Activated effector memory CD4-positive, alpha-beta T cell treated with anti-CD3 and anti-CD28 coated beads, Interleukin-2, amount 50 U/mL, for 16 hours (primary cell): Measurements from ENCODE around the gene RBL2.
A peak's percentile ranks its signal among the peaks of the same experiment; 100 is the strongest.
"Not testable (repeated sequence)": the region's sequence is repeated elsewhere in the genome, so short reads cannot be mapped to it uniquely, and the experiment has no call there.

Experiments used
- DNase-seq: peaks from one replicate; pipeline ENCODE4 v3.0.0-alpha.2; 2020

Gene RBL2, protein sequence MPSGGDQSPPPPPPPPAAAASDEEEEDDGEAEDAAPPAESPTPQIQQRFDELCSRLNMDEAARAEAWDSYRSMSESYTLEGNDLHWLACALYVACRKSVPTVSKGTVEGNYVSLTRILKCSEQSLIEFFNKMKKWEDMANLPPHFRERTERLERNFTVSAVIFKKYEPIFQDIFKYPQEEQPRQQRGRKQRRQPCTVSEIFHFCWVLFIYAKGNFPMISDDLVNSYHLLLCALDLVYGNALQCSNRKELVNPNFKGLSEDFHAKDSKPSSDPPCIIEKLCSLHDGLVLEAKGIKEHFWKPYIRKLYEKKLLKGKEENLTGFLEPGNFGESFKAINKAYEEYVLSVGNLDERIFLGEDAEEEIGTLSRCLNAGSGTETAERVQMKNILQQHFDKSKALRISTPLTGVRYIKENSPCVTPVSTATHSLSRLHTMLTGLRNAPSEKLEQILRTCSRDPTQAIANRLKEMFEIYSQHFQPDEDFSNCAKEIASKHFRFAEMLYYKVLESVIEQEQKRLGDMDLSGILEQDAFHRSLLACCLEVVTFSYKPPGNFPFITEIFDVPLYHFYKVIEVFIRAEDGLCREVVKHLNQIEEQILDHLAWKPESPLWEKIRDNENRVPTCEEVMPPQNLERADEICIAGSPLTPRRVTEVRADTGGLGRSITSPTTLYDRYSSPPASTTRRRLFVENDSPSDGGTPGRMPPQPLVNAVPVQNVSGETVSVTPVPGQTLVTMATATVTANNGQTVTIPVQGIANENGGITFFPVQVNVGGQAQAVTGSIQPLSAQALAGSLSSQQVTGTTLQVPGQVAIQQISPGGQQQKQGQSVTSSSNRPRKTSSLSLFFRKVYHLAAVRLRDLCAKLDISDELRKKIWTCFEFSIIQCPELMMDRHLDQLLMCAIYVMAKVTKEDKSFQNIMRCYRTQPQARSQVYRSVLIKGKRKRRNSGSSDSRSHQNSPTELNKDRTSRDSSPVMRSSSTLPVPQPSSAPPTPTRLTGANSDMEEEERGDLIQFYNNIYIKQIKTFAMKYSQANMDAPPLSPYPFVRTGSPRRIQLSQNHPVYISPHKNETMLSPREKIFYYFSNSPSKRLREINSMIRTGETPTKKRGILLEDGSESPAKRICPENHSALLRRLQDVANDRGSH

DNA sequence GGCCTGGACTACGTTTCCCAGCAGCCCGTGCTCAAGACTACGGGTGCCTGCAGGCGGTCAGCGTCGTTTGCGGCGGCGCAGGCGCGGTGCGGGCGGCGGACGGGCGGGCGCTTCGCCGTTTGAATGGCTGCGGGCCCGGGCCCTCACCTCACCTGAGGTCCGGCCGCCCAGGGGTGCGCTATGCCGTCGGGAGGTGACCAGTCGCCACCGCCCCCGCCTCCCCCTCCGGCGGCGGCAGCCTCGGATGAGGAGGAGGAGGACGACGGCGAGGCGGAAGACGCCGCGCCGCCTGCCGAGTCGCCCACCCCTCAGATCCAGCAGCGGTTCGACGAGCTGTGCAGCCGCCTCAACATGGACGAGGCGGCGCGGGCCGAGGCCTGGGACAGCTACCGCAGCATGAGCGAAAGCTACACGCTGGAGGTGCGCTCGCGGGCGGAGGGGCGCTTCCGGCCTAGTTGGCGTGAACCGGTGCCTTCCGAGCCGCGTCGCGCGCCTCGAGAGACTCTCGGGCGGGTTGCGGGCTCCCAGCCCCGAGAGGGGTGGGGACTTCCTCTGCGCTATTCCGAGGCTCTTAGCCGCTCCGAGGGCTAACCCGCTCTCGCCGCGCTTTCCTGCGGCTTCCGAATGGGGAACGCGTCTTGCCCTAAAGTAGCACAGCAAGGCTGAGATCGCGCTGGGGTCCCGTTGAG is at the start of gene RBL2:
RBL2 (plus strand) TSS at position 95 of the 689 bp plus-strand sequence; CDS start at position 181, 86 bp downstream.
- peak; percentile 94 for DNase-seq

DNA sequence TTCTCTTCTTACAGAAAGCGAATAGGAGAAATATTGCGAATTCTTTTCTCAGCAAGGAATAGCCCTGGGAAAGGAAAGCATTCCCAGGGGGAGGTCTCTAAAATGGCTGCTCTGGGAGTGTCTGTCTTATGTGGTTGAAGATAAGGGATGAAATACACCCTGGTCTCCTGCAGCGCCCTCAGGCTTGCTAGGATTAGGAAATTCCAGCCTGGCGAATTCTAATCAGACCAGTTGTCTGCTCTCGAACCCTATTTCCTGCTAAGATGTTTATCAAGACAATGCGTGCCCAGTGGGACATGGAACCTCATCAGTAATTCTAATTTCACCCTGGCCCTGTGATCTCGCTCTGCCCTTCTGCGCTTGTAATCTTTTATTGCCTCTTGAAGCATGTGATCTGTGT is 49.7 kb upstream of the RBL2 start:
- DNase-seq, result not testable (repeated sequence)

DNA sequence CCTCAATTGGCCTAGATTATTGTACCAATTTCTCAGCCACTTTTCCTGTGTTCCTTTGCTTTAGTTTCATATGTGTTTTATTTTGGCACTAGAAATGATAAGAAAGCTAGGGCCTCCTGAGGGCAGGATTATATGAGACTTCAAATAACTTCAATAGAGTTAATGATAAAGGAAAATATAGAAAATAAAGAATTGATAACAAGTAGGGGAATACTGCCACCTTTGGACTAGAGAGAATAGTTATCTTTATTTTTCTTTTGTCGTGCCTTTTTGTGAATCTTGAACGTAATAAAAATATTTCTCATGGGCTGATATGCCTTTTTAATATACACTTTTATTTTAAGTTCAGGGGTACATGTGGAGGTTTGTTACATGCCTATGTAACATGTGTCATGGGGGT is 29.3 kb upstream of the RBL2 start:
- no peak for DNase-seq

DNA sequence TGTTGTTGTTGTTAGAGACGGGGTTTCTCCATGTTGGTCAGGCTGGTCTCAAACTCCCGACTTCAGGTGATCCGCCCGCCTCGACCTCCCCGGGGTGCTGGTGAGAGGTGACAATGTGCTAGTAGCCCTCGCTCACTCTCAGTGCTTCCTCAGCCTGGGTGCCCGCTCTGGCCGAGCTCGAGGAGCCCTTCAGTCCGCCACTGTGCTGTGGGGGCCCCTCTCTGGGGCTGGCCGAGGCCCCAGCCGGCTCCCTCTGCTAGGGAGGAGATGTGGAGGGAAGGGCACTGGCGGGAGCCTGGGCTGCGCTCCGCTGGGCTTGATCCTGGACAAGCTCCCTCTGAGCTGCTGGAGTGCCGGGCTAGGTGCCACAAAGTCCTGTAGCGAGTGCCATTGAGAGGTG is 21.7 kb upstream of the RBL2 start:
- no peak for DNase-seq

DNA sequence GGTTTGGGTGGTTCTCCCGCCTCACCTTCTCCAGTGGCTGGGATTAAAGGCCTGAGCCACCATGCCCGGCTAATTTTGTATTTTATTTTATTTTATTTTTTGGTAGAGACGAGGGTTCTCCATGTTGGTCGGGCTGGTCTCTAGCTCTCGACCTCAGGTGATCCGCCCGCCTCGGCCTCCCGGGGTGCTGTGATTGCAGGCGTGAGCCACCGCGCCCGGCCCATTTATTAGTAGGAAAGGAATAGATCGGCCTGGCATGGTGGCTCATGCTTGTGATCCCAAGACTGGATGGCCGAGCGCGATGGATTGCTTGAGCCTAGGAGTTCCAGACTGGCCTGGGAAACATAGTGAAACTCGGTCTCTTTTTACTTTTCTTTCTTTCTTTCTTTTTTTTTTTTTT is 20.4 kb upstream of the RBL2 start:
- DNase-seq, result no peak

DNA sequence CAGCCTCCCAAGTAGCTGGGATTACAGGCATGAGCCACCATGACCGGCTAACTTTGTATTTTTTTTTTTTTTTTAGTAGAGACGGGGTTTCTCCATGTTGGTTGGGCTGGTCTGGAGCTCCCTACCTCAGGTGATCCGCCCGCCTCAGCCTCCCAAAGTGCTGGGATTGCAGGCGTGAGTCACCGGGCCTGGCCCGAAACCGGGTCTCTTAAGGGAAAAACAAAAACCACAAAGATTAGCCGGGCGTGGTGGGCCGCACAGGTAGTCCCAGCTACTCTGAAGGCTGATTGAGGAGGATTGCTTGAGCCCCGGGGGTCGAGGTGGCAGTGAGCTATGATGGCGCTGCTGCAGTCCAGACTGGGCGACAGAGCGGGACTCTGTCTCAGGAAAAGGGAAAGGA is 19.9 kb upstream of the RBL2 start:
- DNase-seq, result no peak

DNA sequence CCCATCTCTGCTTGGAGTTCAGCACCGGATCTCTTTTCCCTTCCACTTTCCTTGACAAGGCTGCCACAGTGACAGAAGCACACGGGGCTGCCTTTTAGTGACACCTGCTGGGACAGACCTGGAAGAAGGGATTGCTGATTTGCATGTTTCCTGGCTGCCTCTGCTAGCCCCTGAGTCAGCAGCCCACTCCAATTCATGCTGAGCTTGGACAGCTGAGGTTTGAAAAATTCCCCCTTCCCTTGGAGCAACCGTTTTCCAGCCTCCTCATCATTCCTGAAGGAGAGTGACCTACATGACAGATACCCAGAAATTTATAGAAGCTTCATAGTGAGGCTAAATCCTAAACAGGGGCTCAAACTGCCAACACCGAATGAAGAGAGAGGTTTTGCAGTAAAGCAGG is 18.8 kb upstream of the RBL2 start:
- DNase-seq, result no peak

DNA sequence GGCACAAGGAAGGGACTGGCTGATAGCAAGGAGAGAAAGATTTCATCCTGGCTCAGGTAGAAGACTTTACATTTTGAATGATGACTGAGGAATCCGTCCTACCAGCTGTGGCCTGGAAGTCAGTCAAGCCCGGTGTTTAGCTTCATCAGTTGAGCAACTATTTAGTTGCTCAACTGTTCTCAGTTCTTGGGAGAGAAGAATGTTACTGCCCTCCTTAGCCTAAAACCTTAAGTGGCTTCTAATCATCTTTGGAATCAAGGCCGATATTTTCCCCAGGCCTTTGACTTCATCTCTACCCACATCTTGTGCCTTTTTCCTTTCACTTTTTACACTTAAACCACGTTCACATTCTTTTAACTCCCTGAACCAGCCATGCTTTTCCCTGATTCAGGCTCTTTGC is 17.3 kb upstream of the RBL2 start:
- DNase-seq, result no peak

DNA sequence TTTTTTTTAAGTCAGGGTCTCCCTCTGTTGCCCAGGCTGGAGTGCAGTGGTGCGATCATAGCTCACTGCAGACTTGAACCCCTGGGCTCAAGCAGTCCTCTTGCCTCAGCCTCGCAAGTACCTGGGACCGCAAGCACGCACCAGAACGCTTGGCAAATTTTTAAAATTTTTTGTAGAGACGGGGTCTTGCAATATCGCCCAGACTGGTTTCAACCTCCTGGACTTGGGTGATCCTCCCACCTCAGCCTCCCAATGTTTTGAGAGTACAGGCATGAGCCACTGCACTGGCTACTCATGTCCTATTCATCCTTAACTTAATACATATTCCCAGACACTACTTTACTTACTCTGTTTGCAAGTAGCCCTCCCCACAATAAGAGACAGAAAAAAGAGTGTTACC is 16.3 kb upstream of the RBL2 start:
- no peak for DNase-seq

DNA sequence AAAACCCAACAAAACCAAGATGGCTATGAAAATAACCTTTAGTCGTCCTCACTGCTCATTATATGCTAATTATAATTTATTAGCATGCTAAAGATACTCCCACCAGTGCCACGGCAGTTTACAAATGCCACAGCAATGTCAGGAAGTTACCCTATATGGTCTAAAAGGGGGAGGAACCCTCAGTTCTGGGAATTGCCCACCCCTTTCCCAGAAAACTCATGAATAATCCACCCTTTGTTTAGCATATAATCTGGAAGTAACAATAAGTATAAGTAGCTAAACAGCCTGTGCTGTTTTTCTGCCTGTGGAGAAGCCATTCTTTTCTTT is 14.9 kb upstream of the RBL2 start:
- DNase-seq, result not testable (repeated sequence)

DNA sequence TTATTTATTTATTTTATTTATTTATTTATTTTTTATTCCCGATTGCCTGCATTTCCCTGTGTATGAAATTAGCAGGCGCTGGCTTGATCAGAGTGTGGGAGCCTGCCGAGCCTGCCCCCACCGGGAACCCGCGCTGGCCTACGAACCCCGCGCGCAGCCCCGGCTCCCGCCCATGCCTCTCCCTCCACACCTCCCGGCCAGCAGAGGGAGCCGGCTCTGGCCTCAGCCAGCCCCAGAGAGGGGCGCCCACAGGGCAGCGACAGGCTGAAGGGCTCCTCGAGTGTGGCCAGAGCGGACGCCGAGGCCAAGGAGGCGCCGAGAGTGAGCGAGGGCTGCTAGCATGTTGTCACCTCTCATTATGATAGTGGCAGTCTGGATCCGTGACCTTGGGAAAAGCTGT is 13.0 kb upstream of the RBL2 start:
- no peak for DNase-seq

DNA sequence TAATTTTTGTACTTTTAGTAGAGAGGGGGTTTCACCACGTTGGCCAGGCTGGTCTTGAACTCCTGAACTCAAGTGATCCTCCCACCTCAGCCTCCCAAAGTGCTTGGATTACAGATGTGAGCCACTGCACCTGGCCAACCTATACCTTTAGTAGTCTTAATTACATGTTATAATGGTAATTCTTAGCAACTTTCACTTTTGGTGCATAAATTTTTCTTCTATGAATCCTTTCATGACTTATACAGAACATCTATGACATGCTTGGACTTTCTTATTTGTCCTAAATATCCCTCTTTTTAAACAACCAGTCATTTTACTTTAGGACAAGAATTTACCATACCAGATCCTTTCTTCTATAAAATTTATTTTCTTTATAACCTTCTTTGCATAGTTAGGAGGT is 10.3 kb upstream of the RBL2 start:
- DNase-seq, result not testable (repeated sequence)

DNA sequence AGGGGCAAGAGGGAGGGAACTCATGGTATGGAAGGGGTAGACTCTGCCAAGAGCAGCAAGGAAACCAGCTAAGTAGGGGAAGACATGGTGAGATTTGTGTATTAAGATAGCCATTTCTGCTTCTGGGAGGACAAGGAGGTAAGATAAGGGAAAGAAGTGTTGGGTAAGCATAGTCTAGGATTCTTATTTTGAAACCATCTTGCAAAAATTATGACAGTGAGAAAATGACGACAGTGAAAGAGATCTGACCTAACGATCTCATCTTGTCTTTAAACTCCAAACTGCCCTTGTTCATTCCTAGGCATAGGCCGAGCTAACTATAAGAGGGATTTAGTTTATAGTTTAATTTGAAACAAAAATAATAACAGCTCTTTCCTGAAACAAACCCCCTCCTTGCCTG is 5.6 kb upstream of the RBL2 start:
- DNase-seq, result no peak

DNA sequence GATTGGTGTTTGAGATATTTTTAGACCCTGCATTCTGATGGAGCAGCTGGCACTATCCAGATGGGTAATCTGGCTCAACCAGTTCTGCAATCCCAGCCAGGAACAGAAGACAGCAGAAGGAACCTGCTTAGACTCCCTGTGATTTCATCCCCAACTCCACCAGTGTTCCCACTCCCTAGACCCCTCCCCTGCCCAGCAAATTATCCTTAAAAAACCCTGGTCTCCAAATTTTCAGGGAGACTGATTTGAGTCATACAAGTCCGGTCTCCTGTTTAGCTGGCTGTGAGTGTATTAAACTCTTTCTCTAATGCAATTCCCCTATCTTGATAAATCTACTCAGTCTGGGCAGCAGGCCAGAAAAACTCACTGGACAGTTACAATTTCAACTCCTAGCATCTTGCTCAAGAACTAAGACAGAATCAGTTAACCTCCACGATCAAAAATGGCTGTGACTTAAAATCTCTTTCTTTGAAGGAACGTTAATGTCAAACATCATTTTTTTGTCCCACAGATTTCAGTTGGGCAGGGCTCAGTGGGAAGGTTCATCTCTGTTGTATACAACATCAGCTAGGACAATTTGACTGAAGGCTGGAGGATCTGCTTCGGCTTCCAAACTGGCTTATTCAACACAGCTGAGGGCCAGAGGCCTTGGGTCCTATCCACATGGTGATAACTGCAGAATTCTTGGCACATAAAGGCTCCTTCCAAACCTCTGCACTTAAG is 4.9 kb upstream of the RBL2 start:
- no peak for DNase-seq

DNA sequence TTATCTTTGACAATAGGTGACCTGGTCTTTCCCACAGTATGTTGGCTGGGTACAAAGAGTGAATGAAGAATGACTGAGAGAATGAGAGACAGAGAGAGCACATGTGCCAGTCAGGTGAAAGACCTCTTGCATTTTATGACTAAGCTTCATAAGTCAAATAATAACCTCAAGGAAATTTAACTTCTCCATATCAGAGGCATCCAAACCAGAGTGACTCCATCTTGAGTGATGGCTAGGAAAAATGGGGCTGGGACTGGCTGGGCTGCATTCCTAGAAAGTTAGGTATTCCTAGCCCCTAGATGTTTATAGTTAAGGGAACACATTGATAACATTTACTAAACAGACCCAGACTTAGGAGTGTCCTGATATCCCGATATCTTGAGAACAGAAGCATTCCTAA is 3.9 kb upstream of the RBL2 start:
- DNase-seq, result no peak

DNA sequence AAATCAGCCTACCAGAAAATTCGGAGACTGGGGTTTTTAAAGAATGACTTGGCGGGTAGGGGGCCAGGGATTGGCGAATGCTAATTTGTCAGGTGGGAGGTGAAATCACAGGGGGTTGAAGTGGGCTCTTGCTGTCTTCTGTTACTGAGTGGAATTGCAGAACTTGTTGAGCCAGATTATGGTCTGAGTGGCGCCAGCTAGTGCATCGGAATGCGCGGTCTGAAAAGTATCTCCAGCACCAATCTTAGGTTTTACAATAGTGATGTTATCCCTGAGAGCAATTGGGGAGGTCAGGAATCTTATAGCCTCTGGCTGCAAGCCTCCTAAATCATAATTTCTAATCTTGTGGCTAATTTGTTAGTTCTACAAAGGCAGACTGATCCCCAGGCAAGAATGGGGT is 762 bp upstream of the RBL2 start:
- no peak for DNase-seq

DNA sequence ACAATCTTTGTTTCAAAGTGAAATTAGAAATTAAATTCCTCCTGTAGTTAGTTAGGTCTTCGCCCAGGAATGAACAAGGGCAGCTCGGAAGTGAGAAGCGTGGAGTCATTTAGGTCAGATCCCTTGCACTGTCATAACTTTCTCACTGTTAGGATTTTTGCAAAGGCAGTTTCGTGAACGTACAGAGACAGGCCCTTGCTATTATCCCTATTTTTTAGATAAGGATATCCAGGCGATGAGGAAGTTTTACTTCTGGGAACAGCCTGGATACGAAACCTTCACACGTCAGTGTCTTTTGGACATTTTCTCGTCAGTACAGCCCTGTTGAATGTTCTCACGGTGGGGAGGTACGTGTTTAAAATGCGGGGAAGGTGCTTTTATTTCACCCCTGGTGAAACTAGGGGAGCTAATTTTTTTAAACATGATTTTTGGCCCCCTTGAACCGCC is 318 bp upstream of the RBL2 start:
- DNase-seq, result no peak

DNA sequence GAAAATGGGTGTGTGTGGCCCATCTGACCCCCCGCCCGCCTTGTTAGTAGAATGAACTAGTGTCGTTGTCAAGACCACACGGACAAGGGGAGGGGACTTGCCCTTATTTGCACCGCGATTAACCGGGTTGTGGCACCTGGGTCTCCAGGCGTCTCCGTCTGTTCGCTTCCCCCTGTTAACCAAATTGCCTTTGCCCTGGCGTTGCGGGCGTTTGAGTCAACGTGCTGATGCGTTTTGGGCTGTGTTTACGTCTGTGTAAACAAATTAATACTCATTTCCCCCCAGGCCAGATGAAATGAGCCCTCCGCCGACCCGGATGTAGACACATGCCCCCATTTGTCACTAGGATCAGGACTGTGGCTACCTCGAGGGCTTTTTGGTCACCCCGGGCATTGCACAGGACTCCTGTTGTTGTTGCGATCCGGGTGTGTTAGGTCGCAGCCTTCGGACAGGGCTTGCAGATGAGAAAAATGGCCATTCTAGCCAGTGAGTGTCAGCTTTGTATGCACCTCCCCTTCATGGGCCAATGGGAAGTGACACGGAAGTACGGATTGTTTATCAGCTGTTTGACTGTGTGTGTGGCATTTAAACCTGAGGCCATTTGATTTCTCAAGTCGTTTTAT is 906 bp downstream of the RBL2 start:
- peak; percentile 87 for DNase-seq

DNA sequence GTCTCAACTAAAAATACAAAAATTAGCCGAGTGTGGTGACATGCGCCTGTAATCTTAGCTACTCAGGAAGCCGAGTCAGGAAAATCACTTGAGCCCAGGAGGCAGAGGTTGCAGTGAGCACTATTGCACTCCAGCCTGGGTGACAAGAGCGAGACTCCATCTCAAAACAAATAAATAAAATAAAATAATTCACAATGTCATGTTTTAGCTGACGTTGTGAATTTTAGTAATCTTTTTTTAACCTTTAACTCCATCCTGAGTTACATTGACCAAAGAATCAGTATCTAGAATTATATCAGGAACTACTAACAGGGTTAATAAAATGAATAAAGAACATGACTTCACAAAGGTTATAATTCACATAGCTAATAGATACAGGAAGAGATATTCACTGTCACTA is 5.9 kb downstream of the RBL2 start:
- DNase-seq, result no peak

DNA sequence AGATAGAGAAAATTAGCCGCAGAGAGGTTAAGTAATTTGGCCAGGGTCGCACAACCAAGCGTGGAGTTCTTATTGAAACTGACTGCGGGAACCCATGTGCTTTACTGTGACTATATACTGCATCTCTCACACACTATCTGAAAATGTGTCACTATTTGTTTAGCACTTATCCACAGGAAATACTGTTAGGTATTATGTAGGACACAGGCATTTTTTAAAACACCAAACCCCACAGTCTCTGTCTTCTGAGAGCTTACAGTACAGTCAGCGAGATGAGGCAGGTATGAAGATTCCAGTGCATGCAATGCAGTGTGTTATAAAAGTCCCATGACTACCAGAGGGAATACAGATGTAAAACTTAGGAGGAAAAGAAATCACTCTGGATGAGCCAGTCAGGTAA is 11.3 kb downstream of the RBL2 start:
- no peak for DNase-seq

DNA sequence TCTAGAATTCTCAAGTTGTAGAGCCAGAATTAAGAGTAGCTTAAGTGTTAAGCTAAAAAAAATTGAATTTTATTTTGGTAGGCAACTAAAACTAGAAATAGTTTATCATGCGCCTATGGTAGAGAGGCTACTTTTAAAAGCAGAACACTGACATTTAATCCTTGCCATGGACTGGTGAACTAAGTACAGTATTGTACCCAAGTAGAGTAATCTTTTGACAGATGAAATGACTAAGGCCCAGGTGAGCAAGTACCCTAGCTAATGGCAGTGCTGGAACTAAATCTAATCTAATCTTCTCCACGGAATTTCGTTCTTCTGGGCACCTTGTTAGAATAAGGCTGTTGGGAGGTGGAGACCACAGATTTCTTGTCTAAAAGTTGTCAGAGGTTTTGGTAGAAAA is 11.8 kb downstream of the RBL2 start:
- no peak for DNase-seq
